ENCODE measurements around the gene KLHL12. TPM values are rescaled to one million over a fixed set of nuclear protein-coding genes. Genes with fewer than 3 reads are reported as not detected.
"Not testable (repeated sequence)": the region's sequence is repeated elsewhere in the genome, so short reads cannot be mapped to it uniquely, and the experiment has no call there.

Gene KLHL12
- total RNA-seq, 2 donors from 2014 or later, result 25.1 to 43.1 TPM

GRCh38 chr1:202938287-202938925 lies 11.4 kb upstream of the KLHL12 start:
- Mint-ChIP-seq H3K36me3 (peaks cover 17% of the 10 kb centered on the region), H3K27ac (no peak overlapping the region), H3K9me3 (no peaks in the 10 kb centered on the region), H3K27me3 (peaks cover 12 to 18% of the 10 kb centered on the region in 2 donors), H3K4me1 (ENCODE audit: low read depth in 2 of 2) (peaks cover 6 to 7% of the 10 kb centered on the region in 2 donors), H3K4me3 (no peak overlapping the region)
- ATAC-seq, result no peak
- DNase-seq (ENCODE audit: low spot score), result no peak

DNA sequence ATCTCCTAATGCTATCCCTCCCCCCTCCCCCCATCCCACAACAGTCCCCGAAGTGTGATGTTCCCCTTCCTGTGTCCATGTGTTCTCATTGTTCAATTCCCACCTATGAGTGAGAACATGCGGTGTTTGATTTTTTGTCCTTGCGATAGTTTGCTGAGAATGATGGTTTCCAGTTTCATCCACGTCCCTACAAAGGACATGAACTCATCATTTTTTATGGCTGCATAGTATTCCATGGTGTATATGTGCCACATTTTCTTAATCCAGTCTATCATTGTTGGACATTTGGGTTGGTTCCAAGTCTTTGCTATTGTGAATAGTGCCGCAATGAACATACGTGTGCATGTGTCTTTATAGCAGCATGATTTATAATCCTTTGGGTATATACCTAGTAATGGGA lies 9.4 kb upstream of the KLHL12 start:
- not testable (repeated sequence) for H3K9me3 Mint-ChIP-seq; DNase-seq (ENCODE audit: low spot score); H3K4me3 Mint-ChIP-seq; ATAC-seq; H3K36me3 Mint-ChIP-seq; H3K4me1 Mint-ChIP-seq (ENCODE audit: low read depth in 2 of 2); H3K27ac Mint-ChIP-seq
- peaks cover 19 to 29% of the 10 kb centered on the region in 2 donors for H3K27me3 Mint-ChIP-seq

GRCh38 chr1:202935844-202936243 lies 8.8 kb upstream of the KLHL12 start:
- no peak for DNase-seq (ENCODE audit: low spot score)
- Mint-ChIP-seq H3K27me3 (peaks cover 19 to 29% of the 10 kb centered on the region in 2 donors), H3K27ac (no peak overlapping the region), H3K9me3 (no peaks in the 10 kb centered on the region), H3K4me1 (ENCODE audit: low read depth in 2 of 2) (peaks cover 6 to 7% of the 10 kb centered on the region in 2 donors), H3K36me3 (peaks cover 3% of the 10 kb centered on the region), H3K4me3 (no peak overlapping the region)
- ATAC-seq, result no peak

GRCh38 chr1:202934755-202935154 lies 7.7 kb upstream of the KLHL12 start:
- no peak for ATAC-seq
- Mint-ChIP-seq H3K27me3 (peaks cover 22 to 29% of the 10 kb centered on the region in 2 donors), H3K36me3 (no peaks in the 10 kb centered on the region), H3K9me3 (no peaks in the 10 kb centered on the region), H3K4me1 (ENCODE audit: low read depth in 2 of 2) (peaks cover 6 to 7% of the 10 kb centered on the region in 2 donors), H3K27ac (no peak overlapping the region), H3K4me3 (no peak overlapping the region)
- no peak for DNase-seq (ENCODE audit: low spot score)

DNA sequence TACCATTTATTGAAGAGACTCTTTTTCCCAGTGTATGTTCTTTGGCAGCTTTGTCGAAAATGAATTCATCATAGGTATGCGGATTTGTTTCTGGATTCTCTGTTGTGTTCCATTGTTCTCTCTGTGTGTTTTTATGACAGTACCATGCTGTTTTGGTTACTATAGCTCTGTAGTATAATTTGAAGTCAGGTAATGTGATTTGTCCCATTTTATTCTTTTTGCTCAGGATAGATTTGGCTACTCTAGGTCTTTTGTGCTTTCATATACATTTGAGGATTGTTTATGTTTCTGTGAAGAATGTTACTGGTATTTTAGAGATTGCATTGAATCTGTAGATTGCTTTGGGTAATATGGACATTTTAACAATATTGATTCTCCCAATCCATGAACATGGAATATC lies 5.4 kb upstream of the KLHL12 start:
- H3K4me3 Mint-ChIP-seq, result no peak overlapping the region
- DNase-seq (ENCODE audit: low spot score) (no peak), ATAC-seq (no peak)
- no peak overlapping the region for H3K27ac Mint-ChIP-seq
- H3K36me3 Mint-ChIP-seq, result no peaks in the 10 kb centered on the region
- H3K9me3 Mint-ChIP-seq, result no peaks in the 10 kb centered on the region
- H3K4me1 Mint-ChIP-seq (ENCODE audit: low read depth in 2 of 2), result peaks cover 6 to 7% of the 10 kb centered on the region in 2 donors
- peaks cover 24 to 35% of the 10 kb centered on the region in 2 donors for H3K27me3 Mint-ChIP-seq

DNA sequence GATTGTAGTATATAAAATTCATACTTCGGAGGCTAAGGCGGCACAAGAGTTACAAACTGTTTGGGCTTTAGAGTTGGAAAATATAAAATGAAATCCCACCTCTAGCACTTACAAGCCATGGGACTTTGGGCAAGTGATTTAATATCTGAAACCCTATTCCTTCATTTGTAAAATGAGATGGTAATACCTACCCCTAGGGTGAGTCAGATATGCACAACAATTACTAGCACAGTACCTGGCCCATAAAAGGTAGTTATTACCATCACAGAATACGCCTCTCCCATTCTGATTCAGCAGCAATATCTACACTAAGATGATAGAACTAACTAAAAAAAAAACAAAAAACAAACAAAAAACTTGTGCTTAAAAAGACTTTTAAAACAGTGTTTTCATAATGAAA lies 3.5 kb downstream of the KLHL12 start:
- H3K27me3 Mint-ChIP-seq, result no peaks in the 10 kb centered on the region
- no peak for DNase-seq (ENCODE audit: low spot score)
- ATAC-seq, result no peak
- H3K9me3 Mint-ChIP-seq, result no peaks in the 10 kb centered on the region
- H3K4me3 Mint-ChIP-seq, result no peak overlapping the region
- peaks cover 7 to 10% of the 10 kb centered on the region in 2 donors for H3K4me1 Mint-ChIP-seq (ENCODE audit: low read depth in 2 of 2)
- no peak overlapping the region for H3K27ac Mint-ChIP-seq
- H3K36me3 Mint-ChIP-seq, result no peaks in the 10 kb centered on the region

- H3K9me3 Mint-ChIP-seq, result no peaks in the 10 kb centered on the region
Observed at GRCh38 chr1:202919615-202920014, 7.4 kb downstream of the KLHL12 start.

GRCh38 chr1:202915146-202915545 lies 11.9 kb downstream of the KLHL12 start:
- DNase-seq (ENCODE audit: low spot score) (no peak), ATAC-seq (no peak)
- H3K9me3 Mint-ChIP-seq, result no peaks in the 10 kb centered on the region
- H3K27ac Mint-ChIP-seq, result no peak overlapping the region
- peaks cover 21 to 26% of the 10 kb centered on the region in 2 donors for H3K4me1 Mint-ChIP-seq (ENCODE audit: low read depth in 2 of 2)
- H3K36me3 Mint-ChIP-seq, result peaks cover 31% of the 10 kb centered on the region
- H3K4me3 Mint-ChIP-seq, result no peak overlapping the region
- no peaks in the 10 kb centered on the region for H3K27me3 Mint-ChIP-seq

More at GRCh38 chr1:202919615-202920014, 7.4 kb downstream of the KLHL12 start:
- ATAC-seq (no peak), DNase-seq (ENCODE audit: low spot score) (no peak)
- H3K4me1 Mint-ChIP-seq (ENCODE audit: low read depth in 2 of 2), result no peaks in the 10 kb centered on the region
- H3K4me3 Mint-ChIP-seq, result no peak overlapping the region
- no peak overlapping the region for H3K27ac Mint-ChIP-seq
- peaks cover 9% of the 10 kb centered on the region for H3K36me3 Mint-ChIP-seq
- no peaks in the 10 kb centered on the region for H3K27me3 Mint-ChIP-seq

GRCh38 chr1:202912476-202912875 lies 14.6 kb downstream of the KLHL12 start:
- H3K9me3 Mint-ChIP-seq; DNase-seq (ENCODE audit: low spot score); H3K27me3 Mint-ChIP-seq; ATAC-seq: not testable (repeated sequence)
- peaks cover 32% of the 10 kb centered on the region for H3K36me3 Mint-ChIP-seq
- peaks cover 21 to 26% of the 10 kb centered on the region in 2 donors for H3K4me1 Mint-ChIP-seq (ENCODE audit: low read depth in 2 of 2)
- peak overlapping the region in 1 of 2 donors; percentile 49 for H3K27ac Mint-ChIP-seq
- peak overlapping the region; percentile 9 for H3K4me3 Mint-ChIP-seq

GRCh38 chr1:202909494-202909893 lies 17.5 kb downstream of the KLHL12 start:
- H3K27me3 Mint-ChIP-seq, result no peaks in the 10 kb centered on the region
- no peaks in the 10 kb centered on the region for H3K9me3 Mint-ChIP-seq
- ATAC-seq (no peak), DNase-seq (ENCODE audit: low spot score) (no peak)
- H3K27ac Mint-ChIP-seq, result no peak overlapping the region
- peaks cover 30% of the 10 kb centered on the region for H3K36me3 Mint-ChIP-seq
- H3K4me3 Mint-ChIP-seq, result no peak overlapping the region
- peaks cover 21 to 26% of the 10 kb centered on the region in 2 donors for H3K4me1 Mint-ChIP-seq (ENCODE audit: low read depth in 2 of 2)

DNA sequence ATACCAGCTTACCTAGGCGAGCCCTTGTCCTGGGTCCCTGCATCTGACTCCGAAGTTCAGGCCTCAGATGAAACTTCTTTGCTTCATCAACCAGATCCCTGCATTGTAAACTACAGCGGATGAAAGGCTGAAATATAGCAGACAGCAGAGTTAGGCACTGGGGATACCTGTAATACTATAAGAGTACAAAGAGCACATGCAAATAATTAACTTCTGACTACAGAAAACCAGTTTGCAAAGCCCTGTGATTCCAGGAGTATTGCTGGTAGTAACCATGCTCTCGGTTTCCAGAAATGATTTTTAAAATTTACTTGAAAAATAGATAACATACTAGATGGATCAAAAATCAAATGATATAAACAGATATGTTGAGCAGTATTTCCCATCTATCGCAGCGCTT lies 18.0 kb downstream of the KLHL12 start:
- Mint-ChIP-seq H3K4me1 (ENCODE audit: low read depth in 2 of 2) (peaks cover 19 to 24% of the 10 kb centered on the region in 2 donors), H3K27ac (no peak overlapping the region), H3K27me3 (no peaks in the 10 kb centered on the region), H3K9me3 (no peaks in the 10 kb centered on the region), H3K36me3 (peaks cover 27% of the 10 kb centered on the region), H3K4me3 (no peak overlapping the region)
- ATAC-seq, result no peak
- DNase-seq (ENCODE audit: low spot score), result no peak

DNA sequence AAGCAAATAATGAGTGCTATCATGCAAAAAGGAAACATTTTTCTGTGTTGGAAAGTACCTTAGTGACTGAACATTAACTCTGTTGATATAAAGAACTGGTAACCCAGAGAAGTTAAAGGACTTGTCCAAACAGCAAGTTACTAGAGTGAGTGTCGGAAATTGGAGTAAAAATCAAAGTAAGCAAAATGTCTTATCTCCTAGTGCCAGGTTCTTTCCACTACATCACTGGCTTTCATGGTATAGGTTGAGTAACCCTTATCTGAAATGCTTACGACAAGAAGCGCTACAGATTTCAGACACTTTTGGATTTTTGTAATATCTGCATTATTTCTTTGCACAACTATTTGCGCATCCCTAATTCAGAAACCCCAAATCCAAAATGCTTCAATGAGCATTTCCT lies 21.7 kb downstream of the KLHL12 start:
- DNase-seq (ENCODE audit: low spot score) (no peak), ATAC-seq (no peak)
- H3K27me3 Mint-ChIP-seq, result no peaks in the 10 kb centered on the region
- peaks cover 10% of the 10 kb centered on the region for H3K36me3 Mint-ChIP-seq
- H3K9me3 Mint-ChIP-seq, result no peaks in the 10 kb centered on the region
- no peak overlapping the region for H3K4me3 Mint-ChIP-seq
- no peak overlapping the region for H3K27ac Mint-ChIP-seq
- H3K4me1 Mint-ChIP-seq (ENCODE audit: low read depth in 2 of 2), result no peaks in the 10 kb centered on the region

- not testable (repeated sequence) for H3K9me3 Mint-ChIP-seq; DNase-seq (ENCODE audit: low spot score); H3K4me1 Mint-ChIP-seq (ENCODE audit: low read depth in 2 of 2); H3K36me3 Mint-ChIP-seq; H3K27me3 Mint-ChIP-seq; H3K4me3 Mint-ChIP-seq; ATAC-seq; H3K27ac Mint-ChIP-seq
Observed at GRCh38 chr1:202903808-202904207, 23.2 kb downstream of the KLHL12 start.

GRCh38 chr1:202901555-202901954 lies 25.5 kb downstream of the KLHL12 start:
- Mint-ChIP-seq H3K36me3 (no peaks in the 10 kb centered on the region), H3K27me3 (no peaks in the 10 kb centered on the region), H3K27ac (no peak overlapping the region), H3K9me3 (no peaks in the 10 kb centered on the region), H3K4me1 (ENCODE audit: low read depth in 2 of 2) (no peaks in the 10 kb centered on the region), H3K4me3 (no peak overlapping the region)
- DNase-seq (ENCODE audit: low spot score), result no peak
- no peak for ATAC-seq

DNA sequence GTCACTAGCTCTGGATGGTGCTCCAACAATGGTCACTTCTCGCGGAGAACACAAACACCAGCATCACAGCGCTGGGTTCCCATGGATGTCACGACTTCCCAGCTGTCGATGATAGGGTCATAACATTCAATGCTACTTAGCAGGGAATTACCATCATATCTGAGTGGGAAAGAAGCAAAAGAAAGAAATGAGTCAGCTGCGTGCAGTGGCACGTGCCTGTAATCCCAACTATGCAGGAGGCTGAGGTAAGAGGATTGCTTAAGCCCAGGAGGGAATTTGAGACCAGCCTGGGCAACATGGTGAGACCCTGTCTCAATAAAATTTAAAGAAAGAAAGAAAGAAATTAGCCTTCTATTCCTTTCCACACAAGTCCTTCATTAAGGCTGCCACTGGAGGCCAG lies 34.5 kb downstream of the KLHL12 start:
- Mint-ChIP-seq H3K4me1 (ENCODE audit: low read depth in 2 of 2) (peaks cover 12 to 19% of the 10 kb centered on the region in 2 donors), H3K4me3 (no peak overlapping the region), H3K27ac (no peak overlapping the region), H3K9me3 (no peaks in the 10 kb centered on the region), H3K36me3 (peaks cover 27% of the 10 kb centered on the region), H3K27me3 (no peaks in the 10 kb centered on the region)
- DNase-seq (ENCODE audit: low spot score) (no peak), ATAC-seq (no peak)
